ENCODE results near the gene CNTNAP5. TPM values are rescaled to one million over a fixed set of nuclear protein-coding genes. Genes with fewer than 3 reads are reported as not detected.

CNTNAP5 gene
- total RNA-seq, 2 donors from 2014 or later, result 0.11 TPM; not detected in 1

DNA sequence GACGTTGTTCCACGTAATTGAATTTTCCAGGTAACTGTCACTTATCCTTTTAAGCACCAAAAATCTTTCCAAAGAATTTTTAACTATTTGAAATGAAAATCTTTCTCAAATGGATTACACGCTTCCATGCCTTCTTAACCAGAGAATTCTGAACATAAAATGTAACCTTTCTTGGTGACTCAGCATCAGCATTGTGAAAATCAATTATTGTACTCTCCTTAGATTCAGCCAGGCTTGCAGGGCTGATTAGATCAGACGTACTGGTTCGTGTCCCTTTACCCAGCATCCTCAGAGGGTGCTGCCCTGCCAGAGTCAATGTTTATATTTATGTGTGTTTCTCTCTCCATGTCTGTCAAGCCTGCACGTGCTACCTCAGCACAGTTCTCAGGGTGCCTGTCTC, 623.9 kb downstream of the CNTNAP5 start:
- Histone ChIP-seq H3K4me1 (replicated peaks) (no peaks in the 10 kb centered on the region), H3K4me3 (no peak overlapping the region), H3K36me3 (no peaks in the 10 kb centered on the region), H3K27me3 (replicated peaks; ENCODE audit: insufficient read depth) (no peaks in the 10 kb centered on the region), H3K9me3 (no peaks in the 10 kb centered on the region), H3K27ac (no peak overlapping the region)
- TF ChIP-seq, protein P1, sequence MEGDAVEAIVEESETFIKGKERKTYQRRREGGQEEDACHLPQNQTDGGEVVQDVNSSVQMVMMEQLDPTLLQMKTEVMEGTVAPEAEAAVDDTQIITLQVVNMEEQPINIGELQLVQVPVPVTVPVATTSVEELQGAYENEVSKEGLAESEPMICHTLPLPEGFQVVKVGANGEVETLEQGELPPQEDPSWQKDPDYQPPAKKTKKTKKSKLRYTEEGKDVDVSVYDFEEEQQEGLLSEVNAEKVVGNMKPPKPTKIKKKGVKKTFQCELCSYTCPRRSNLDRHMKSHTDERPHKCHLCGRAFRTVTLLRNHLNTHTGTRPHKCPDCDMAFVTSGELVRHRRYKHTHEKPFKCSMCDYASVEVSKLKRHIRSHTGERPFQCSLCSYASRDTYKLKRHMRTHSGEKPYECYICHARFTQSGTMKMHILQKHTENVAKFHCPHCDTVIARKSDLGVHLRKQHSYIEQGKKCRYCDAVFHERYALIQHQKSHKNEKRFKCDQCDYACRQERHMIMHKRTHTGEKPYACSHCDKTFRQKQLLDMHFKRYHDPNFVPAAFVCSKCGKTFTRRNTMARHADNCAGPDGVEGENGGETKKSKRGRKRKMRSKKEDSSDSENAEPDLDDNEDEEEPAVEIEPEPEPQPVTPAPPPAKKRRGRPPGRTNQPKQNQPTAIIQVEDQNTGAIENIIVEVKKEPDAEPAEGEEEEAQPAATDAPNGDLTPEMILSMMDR (IDR thresholded peaks at IDR 0.05), result no peak
- TF ChIP-seq POLR2A (IDR thresholded peaks at IDR 0.05), result no peak
- no peak for TF ChIP-seq POLR2AphosphoS5 (IDR thresholded peaks at IDR 0.05)
- no peak for DNase-seq (ENCODE audit: low spot score)
- intact Hi-C loops (cut with DNase I), result no loop called here
- 62% methylated on average over 6 of the region's 6 CpGs for WGBS

- no peaks in the 10 kb centered on the region for H3K36me3 ChIP-seq
- no peaks in the 10 kb centered on the region for H3K4me1 ChIP-seq (replicated peaks)
- no peak overlapping the region for H3K27ac ChIP-seq
- no peak overlapping the region for H3K4me3 ChIP-seq
- no peaks in the 10 kb centered on the region for H3K9me3 ChIP-seq
- no peak for DNase-seq (ENCODE audit: low spot score)
- 75% methylated on average over 1 of the region's 1 CpG for WGBS
- no peaks in the 10 kb centered on the region for H3K27me3 ChIP-seq (replicated peaks; ENCODE audit: insufficient read depth)
- intact Hi-C loops (cut with DNase I), result no loop called here
- TF ChIP-seq POLR2A (IDR thresholded peaks at IDR 0.05), result no peak
- no peak for TF ChIP-seq POLR2AphosphoS5 (IDR thresholded peaks at IDR 0.05)
- TF ChIP-seq, protein P1 (IDR thresholded peaks at IDR 0.05), result no peak
Observed at GRCh38 chr2:124652099-124652498, 627.0 kb downstream of the CNTNAP5 start.

- Histone ChIP-seq H3K36me3 (no peaks in the 10 kb centered on the region), H3K27ac (no peak overlapping the region), H3K4me3 (no peak overlapping the region), H3K4me1 (replicated peaks) (no peaks in the 10 kb centered on the region), H3K27me3 (replicated peaks; ENCODE audit: insufficient read depth) (no peaks in the 10 kb centered on the region), H3K9me3 (no peaks in the 10 kb centered on the region)
- TF ChIP-seq POLR2A (IDR thresholded peaks at IDR 0.05) (no peak), POLR2AphosphoS5 (IDR thresholded peaks at IDR 0.05) (no peak)
- TF ChIP-seq, protein P1 (IDR thresholded peaks at IDR 0.05), result no peak
- intact Hi-C loops (cut with DNase I), result no loop called here
- WGBS, result 61% methylated on average over 3 of the region's 3 CpGs
- no peak for DNase-seq (ENCODE audit: low spot score)
Observed at GRCh38 chr2:124658373-124658772, 633.3 kb downstream of the CNTNAP5 start.

DNA sequence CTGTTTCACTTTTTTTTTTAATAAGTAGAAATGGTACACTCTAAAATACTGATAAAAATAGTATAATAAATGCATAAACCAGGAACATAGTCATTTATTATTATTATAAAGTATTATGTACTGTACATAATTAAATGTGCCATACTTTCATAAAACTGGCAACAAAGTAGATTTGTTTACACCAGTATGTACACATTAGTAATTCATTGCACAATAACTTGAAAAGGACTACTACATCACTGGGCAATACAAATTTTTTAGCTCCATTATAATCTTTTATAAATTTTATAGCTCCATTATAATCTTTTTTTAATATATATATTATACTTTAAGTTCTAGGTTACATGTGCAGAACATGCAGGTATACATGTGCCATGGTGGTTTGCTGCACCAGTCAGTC, 636.5 kb downstream of the CNTNAP5 start:
- TF ChIP-seq POLR2AphosphoS5 (IDR thresholded peaks at IDR 0.05), result no peak
- no peak for TF ChIP-seq POLR2A (IDR thresholded peaks at IDR 0.05)
- TF ChIP-seq, protein P1 (IDR thresholded peaks at IDR 0.05), result no peak
- intact Hi-C loops (cut with DNase I), result no loop called here
- no peak overlapping the region for H3K27ac ChIP-seq

GRCh38 chr2:124662946-124663644, 638.0 kb downstream of the CNTNAP5 start:
- Histone ChIP-seq H3K9me3 (no peaks in the 10 kb centered on the region), H3K4me3 (no peak overlapping the region), H3K27ac (no peak overlapping the region), H3K4me1 (replicated peaks) (no peaks in the 10 kb centered on the region), H3K27me3 (replicated peaks; ENCODE audit: insufficient read depth) (no peaks in the 10 kb centered on the region), H3K36me3 (no peaks in the 10 kb centered on the region)
- no peak for DNase-seq (ENCODE audit: low spot score)
- WGBS, result 88% methylated on average over 9 of the region's 9 CpGs
- TF ChIP-seq POLR2A (IDR thresholded peaks at IDR 0.05) (no peak), POLR2AphosphoS5 (IDR thresholded peaks at IDR 0.05) (no peak)
- TF ChIP-seq, protein P1 (IDR thresholded peaks at IDR 0.05), result no peak
- intact Hi-C loops (cut with DNase I), result no loop called here

More for the DNA sequence above, 636.5 kb downstream of the CNTNAP5 start:
- DNase-seq (ENCODE audit: low spot score), result no peak
- H3K27me3 ChIP-seq (replicated peaks; ENCODE audit: insufficient read depth), result no peaks in the 10 kb centered on the region
- no peaks in the 10 kb centered on the region for H3K9me3 ChIP-seq
- no peak overlapping the region for H3K4me3 ChIP-seq
- H3K36me3 ChIP-seq, result no peaks in the 10 kb centered on the region
- no peaks in the 10 kb centered on the region for H3K4me1 ChIP-seq (replicated peaks)
